MG63 (cell line): ENCODE measurements around the gene SEPTIN8. TPM values are rescaled to one million over a fixed set of nuclear protein-coding genes. Genes with fewer than 3 reads are reported as not detected.

Experiments used
- DNase-seq: peaks from one replicate; pipeline ENCODE4 v3.0.0-alpha.2; 2020
- H3K27me3 ChIP-seq: fragments of 250-450 bp; sonication (Bioruptor Pico); 2 replicates; pipeline ENCODE4 v1.5.1; 2020; ENCODE audit warnings: mild to moderate bottlenecking, moderate library complexity
- H3K36me3 ChIP-seq: fragments of 250-450 bp; sonication (Bioruptor Pico); 2 replicates; pipeline ENCODE4 v1.5.1; 2020; ENCODE audit warnings: mild to moderate bottlenecking, moderate library complexity
- H3K4me3 ChIP-seq: fragments of 250-450 bp; sonication (Bioruptor Pico); 2 replicates; pipeline ENCODE4 v1.5.1; 2020; ENCODE audit warnings: mild to moderate bottlenecking, moderate library complexity
- H3K9me3 ChIP-seq: fragments of 250-450 bp; sonication (Bioruptor Pico); 2 replicates; pipeline ENCODE4 v1.5.1; 2020; ENCODE audit warnings: mild to moderate bottlenecking, moderate library complexity
- total RNA-seq: library from RNA; depleted of rRNA; stranded (reverse); fragments of >200 nt; shearing (Covaris generic); gene quantifications from 2 replicates; pipeline ENCODE4 v1.2.3, GENCODE V29; 2014; ENCODE audit warnings: low replicate concordance

Gene SEPTIN8
- total RNA-seq, 1 experiment from 2014 or later, result 53.8 TPM

DNA sequence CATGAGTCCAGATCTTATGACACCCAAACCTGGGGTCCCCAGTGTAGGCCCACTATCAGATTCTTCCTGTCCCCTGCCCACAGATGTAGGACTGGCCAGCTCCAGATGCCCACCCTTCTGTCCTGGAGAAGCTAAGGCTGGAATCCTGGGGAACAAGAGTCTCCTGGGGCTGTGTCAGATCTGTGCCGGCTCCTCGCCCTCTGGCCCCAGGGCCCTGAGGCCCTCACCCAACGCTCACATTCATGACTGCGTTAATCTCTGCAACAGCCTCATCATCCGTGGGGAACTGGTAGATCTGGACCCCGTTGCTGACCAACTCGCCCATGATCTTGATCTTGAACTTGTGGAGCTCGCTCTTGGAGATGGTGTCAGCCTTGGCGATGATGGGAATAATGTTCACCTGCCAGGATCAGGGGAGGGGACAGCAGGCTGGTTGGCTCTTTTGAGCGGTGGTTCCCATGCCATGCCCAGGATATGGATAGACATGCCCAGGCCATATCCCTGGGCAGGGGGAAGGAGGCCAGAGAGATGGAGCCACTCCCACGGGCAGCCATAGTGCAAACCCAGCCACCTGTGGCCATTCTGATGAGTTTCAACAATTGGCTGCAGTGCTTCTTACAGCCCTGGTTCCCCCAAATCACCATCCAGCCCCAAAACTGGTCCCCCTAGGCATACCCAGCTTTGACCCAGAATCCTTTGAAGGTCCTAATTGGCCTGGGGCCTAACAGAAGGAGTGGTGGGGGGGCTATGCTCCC, 14.6 kb downstream of the SEPTIN8 start:
- Histone ChIP-seq H3K4me3 (no peak overlapping the region), H3K27me3 (no peaks in the 10 kb centered on the region), H3K36me3 (peaks cover 65% of the 10 kb centered on the region), H3K9me3 (no peaks in the 10 kb centered on the region)
- no peak for DNase-seq

DNA sequence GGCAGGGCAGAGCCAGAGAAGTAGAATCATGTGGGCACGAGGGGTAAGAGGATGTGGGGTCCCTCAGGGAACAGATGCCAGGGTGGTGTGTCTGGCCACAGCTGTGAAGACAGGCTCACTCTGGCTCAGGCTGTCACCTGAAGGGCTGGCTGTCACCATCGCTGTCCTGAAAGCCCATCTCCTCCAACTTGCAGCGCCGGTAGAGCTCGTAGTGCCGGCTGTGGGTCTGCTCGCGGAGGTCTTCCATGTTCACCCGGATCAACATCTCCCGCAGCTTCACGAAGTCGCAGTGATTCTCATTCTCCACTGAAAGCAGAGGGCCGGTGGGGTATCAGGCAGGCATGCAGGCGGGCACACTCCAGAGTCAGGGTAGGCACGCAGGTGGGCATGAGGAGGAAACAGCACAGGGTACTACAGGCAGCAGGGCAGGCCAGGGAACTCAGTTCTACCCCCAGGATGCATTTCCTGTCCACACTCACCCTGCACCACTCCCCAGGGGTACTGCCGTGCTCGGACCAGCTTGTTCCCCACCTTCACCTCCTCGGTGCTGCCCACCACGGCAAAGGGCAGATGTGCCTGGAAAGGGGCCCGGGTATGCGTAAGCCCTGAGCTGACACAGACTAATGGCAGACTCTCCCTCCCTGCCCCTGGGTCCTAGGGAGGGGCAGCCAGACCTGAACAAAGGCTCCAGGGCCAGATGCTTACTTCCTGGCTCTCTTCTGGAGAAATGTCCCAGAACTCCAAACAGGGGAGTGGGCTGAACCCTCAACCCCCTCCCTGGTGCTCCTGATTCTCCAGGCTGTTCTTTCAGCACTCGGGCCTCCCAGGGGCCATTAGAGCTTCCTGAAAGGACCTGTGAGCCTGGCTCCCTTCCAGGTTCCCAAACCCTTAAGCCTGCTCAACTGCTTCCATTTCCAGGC, 15.5 kb downstream of the SEPTIN8 start:
- Histone ChIP-seq H3K9me3 (no peaks in the 10 kb centered on the region), H3K27me3 (no peaks in the 10 kb centered on the region), H3K4me3 (no peak overlapping the region), H3K36me3 (peaks cover 68% of the 10 kb centered on the region)
- DNase-seq, result no peak

- no peaks in the 10 kb centered on the region for H3K27me3 ChIP-seq
- DNase-seq, result no peak
- H3K4me3 ChIP-seq, result no peak overlapping the region
- H3K9me3 ChIP-seq, result no peaks in the 10 kb centered on the region
- H3K36me3 ChIP-seq, result peaks cover 72% of the 10 kb centered on the region
Observed at GRCh38 chr5:132760601-132761317, 16.3 kb downstream of the SEPTIN8 start.

GRCh38 chr5:132760049-132760420, 17.0 kb downstream of the SEPTIN8 start:
- no peak overlapping the region for H3K4me3 ChIP-seq
- DNase-seq, result no peak
- H3K36me3 ChIP-seq, result peaks cover 67% of the 10 kb centered on the region
- H3K27me3 ChIP-seq, result no peaks in the 10 kb centered on the region
- H3K9me3 ChIP-seq, result no peaks in the 10 kb centered on the region

DNA sequence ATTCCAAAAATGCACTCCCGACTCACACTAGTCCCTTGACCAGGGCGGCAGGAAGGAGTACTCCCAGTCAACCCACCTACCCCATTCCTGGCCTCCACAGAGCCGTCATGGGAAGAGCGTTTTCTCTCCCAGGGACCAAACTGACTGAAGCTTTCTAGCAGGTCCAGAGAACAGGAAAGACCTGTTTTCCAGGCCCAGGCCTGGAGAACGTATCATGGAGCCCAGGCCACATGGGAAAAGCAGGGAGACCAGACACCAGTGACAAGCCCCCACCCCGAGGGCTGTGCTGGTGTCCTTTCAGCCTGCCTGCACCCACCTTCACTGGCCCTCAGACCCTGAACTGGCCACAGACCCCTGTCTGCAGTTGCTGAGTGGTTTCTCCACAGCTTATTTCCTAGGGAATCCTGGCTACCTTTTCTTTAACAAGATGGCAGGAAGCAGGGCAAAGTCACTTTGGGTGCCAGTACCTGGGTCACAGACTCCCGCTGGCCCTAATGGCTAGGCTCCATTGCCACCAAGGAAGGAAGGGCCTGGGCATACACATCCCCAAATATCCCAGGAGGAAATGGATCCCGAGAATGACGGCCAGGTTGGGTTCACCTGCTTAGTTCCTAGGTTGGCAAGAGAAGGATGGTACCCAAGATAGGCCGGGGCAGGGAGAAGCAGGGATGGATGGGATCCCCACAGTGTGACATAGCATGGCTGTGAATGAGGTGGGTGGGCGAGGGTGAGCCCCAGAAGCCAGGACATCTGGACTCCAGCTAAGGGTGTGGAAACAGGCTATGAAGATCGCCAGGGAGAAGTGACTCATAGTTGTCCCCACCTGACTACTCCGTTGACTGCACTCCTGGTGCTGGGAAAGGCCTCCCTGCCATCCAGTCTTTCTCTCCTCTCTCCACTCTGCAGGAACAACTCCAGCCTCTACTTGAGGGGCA, 17.7 kb downstream of the SEPTIN8 start:
- H3K4me3 ChIP-seq, result no peak overlapping the region
- DNase-seq, result no peak
- no peaks in the 10 kb centered on the region for H3K9me3 ChIP-seq
- peaks cover 60% of the 10 kb centered on the region for H3K36me3 ChIP-seq
- H3K27me3 ChIP-seq, result no peaks in the 10 kb centered on the region

- Histone ChIP-seq H3K9me3 (no peaks in the 10 kb centered on the region), H3K27me3 (no peaks in the 10 kb centered on the region), H3K4me3 (no peak overlapping the region), H3K36me3 (peaks cover 51% of the 10 kb centered on the region)
- no peak for DNase-seq
Observed at GRCh38 chr5:132758451-132758850, 18.6 kb downstream of the SEPTIN8 start.

DNA sequence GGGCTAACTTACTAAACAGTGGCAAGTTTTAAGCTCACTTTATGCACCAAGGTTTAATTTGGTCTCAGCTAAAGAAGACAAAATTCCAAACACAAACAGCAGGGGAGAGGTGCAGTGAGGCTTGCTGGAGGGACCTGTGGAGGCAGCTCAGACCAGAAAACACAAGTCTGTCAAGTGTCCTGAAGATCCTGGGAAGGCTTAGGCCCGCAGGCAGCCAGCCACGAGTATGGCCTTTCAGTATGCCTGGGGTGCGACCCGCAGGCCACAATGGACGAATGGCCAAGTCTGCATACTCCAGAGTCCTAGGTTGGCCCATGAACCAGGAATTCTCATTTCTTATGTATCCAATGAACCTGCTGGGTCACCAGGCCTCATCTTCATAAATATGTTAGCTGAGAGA, 20.5 kb downstream of the SEPTIN8 start:
- Histone ChIP-seq H3K4me3 (no peak overlapping the region), H3K9me3 (no peaks in the 10 kb centered on the region), H3K27me3 (no peaks in the 10 kb centered on the region), H3K36me3 (peaks cover 33% of the 10 kb centered on the region)
- no peak for DNase-seq

DNA sequence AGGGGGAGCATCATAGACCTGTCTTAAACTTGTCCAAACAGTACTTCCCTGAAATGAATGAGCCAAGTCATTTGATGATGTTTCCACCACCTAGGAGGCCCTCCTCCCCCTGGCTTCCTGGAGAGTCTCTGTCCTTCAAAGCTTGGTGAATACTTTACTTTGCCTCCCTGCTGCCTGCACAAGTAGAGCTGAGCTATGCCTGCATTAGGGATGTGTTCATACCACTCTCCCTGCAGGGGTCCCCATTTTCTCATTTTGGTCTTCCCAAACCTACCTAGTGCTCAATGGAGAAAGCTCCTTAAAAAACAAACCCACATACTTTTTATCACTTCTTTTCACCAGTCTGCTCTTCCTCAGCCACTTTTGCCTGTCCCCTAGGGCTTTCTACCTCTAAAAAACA, 22.1 kb downstream of the SEPTIN8 start:
- H3K36me3 ChIP-seq, result peaks cover 23% of the 10 kb centered on the region
- no peak for DNase-seq

DNA sequence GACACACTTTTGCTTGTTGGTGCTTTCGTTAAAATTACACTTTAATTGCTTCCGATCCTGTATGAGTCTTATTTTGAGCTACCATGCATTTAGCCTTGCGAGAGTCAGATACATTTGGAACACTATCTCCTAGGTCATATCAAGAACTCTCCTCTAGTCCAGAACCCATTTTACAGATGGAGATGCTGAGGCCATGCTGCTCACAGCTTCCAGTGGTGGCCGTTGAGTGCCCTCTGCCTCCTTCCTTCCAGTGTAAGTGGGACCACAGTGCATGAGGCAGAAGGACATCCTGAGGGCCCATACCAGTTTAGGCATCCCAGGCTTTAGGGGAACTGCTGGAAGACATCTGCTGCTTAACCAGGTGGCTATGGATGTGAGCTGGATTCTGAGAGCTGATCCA, 22.9 kb downstream of the SEPTIN8 start:
- no peak for DNase-seq
- H3K4me3 ChIP-seq, result no peak overlapping the region
- H3K36me3 ChIP-seq, result peaks cover 15% of the 10 kb centered on the region
- no peaks in the 10 kb centered on the region for H3K9me3 ChIP-seq
- H3K27me3 ChIP-seq, result no peaks in the 10 kb centered on the region

More for the DNA sequence above, 22.1 kb downstream of the SEPTIN8 start:
- H3K27me3 ChIP-seq, result no peaks in the 10 kb centered on the region
- H3K4me3 ChIP-seq, result no peak overlapping the region
- no peaks in the 10 kb centered on the region for H3K9me3 ChIP-seq

DNA sequence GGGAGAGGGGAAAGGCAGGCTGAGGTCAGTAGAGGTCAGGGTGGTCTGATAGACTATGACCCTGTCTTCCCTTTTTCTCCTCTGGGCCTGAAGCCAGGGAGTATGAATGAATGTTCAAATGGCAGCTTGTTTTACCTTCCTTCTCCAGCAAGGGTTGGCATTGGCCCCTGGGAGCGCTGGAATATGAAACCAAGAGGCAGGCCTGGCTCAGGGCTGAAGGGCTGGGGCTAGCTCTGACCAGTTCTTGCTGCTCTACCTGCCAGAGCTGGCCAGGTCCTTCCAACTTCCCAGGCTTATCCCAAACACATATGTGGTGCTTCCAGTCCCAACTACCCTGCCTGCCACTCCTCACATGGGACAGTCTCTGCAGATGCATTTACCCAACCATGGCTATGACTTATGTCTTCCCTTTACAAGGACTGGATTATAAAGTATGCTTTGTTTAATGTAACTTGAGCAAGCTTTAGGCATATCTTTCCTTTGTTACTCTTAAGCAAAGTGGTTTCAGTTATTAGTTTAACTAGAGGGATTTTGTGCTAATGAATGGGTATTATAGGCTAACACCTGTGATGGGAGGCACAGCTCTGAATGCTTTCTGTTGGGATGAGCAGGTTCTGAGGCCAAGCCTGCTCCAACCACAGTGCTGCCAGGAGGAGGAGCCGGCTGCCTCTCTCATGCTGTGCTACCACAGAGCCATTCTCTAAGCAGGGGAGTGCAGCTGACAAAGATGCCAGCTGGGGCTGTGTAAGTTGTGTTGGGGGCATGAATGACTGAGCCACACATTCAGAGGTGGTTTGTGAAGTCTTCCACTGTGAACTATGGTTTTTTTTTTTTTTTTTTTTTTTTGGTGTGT, 23.7 kb downstream of the SEPTIN8 start:
- no peak overlapping the region for H3K4me3 ChIP-seq
- DNase-seq, result no peak
- H3K9me3 ChIP-seq, result no peaks in the 10 kb centered on the region
- no peaks in the 10 kb centered on the region for H3K27me3 ChIP-seq
- peaks cover 13% of the 10 kb centered on the region for H3K36me3 ChIP-seq

DNA sequence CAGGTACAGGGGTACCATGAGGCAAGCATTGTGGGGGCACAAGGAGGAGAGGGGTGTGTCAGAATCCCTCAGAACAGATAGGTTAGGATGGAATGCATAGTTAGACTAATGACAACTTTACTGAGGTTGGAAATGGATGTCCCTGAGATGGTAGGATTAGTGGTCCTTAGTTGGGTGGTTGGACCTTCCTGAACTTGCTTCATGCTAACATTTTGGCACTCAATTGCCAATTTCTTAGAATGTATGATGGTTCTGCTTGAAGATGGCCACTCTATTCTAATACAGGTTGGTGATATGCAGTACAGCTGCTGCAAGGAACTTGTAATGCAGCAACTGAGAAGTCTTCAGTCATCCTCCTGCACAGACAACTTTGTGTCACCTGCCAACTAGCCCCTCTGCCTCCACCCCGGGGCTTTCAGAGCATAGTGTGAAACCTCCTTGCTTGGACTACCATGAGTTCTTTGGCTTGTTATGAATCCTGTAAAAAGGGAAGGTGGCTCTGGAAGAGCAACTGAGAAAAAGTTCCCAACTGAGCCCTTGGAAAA, 24.4 kb downstream of the SEPTIN8 start:
- H3K36me3 ChIP-seq, result peaks cover 9% of the 10 kb centered on the region
- no peak for DNase-seq
- H3K27me3 ChIP-seq, result no peaks in the 10 kb centered on the region
- H3K9me3 ChIP-seq, result no peaks in the 10 kb centered on the region
- no peak overlapping the region for H3K4me3 ChIP-seq

DNA sequence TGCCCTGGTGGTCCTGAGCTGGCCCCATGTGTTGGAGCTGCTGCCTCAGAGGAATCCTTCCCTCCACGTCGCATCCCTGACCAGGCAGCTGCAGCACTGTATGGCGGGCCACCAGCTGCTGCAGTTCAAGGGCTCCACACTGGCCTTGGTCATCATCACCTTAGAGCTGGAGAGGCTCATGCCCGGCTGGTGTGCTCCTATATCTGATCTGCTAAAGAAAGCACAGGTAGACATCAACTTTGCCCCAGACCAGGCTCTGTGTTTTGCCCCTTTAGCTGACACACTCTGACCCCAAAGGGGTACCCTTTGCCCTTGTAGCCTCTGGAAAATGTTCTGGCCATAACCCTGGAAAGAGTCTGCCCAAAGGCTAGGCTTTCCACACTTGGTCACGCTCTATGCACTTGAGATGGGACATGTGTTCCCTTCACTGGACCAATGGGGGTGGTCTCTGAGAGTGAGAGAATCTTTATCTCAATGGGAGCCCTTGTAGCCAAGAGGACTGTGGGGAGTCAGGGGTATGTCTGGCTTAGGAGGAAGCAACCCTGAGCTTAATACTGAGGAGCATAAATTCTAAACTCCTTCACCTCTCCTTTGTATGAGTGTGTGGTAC, 25.0 kb downstream of the SEPTIN8 start:
- no peak for DNase-seq
- Histone ChIP-seq H3K9me3 (no peaks in the 10 kb centered on the region), H3K4me3 (no peak overlapping the region), H3K27me3 (no peaks in the 10 kb centered on the region), H3K36me3 (peaks cover 4% of the 10 kb centered on the region)

GRCh38 chr5:132751444-132751843, 25.6 kb downstream of the SEPTIN8 start:
- Histone ChIP-seq H3K4me3 (no peak overlapping the region), H3K27me3 (peaks cover 1% of the 10 kb centered on the region; the same call in 1 of the 2 replicates), H3K9me3 (no peaks in the 10 kb centered on the region), H3K36me3 (peaks cover 3% of the 10 kb centered on the region)
- no peak for DNase-seq

GRCh38 chr5:132750471-132751230, 26.4 kb downstream of the SEPTIN8 start:
- H3K36me3 ChIP-seq, result no peaks in the 10 kb centered on the region; the same call in none of the 2 replicates
- no peak for DNase-seq
- H3K9me3 ChIP-seq, result no peaks in the 10 kb centered on the region
- H3K4me3 ChIP-seq, result no peak overlapping the region
- H3K27me3 ChIP-seq, result peaks cover 9% of the 10 kb centered on the region
